Fibroblast of pulmonary artery (primary cell): Measurements from ENCODE around the gene ITGAX.

Experiments
- DNase-seq: peaks from one replicate; pipeline ENCODE4 v3.0.0-alpha.2; 2010; ENCODE audit warnings: low read depth
- H3K4me3 ChIP-seq: replicated peaks from 2 replicates; pipeline ENCODE4 v1.5.1; 2011; ENCODE audit warnings: low read depth, mild to moderate bottlenecking, control low read depth, low read length, moderate library complexity
- TF ChIP-seq, protein P1 (sequence below): IDR thresholded peaks from 2 replicates; pipeline ENCODE4 v1.5.1; 2011; ENCODE audit warnings: mild to moderate bottlenecking, control low read depth, low read length, inconsistent platforms; ENCODE audit errors: missing control alignments

ITGAX gene

DNA sequence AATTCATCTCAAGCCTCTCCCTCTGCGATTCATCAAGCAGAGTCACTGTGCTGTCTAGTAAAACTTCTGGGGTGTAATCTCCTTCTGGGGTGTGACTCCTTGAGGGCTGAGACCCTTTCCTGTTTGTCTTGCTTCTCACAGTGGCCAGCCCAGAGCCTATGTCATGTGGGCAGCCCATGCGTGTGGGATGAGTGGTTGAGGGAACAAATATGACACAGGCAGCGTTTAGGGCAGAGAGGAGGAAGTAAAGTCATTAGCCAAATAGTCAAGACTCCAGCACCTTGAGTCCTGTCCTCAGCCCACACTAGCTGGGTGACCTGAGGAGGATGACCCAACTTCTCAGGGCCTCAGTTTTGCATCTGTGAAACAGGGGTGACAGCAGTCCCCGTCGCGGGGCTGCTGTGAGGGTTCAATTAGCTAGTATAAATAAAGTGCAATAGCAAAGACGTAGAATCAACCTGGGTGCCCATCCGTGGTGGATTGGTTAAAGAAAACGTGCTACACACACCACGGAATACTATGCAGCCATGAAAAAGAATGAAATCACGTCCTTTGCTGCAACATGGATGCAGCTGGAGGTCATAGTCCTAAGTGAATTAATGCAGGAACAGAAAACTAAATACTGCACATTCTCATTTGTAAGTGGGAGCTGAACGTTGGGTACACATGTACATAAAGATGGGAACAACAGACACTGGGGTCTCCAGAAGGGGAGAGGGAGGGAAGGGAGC lies 4.5 kb upstream of the ITGAX start:
- TF ChIP-seq, protein P1, sequence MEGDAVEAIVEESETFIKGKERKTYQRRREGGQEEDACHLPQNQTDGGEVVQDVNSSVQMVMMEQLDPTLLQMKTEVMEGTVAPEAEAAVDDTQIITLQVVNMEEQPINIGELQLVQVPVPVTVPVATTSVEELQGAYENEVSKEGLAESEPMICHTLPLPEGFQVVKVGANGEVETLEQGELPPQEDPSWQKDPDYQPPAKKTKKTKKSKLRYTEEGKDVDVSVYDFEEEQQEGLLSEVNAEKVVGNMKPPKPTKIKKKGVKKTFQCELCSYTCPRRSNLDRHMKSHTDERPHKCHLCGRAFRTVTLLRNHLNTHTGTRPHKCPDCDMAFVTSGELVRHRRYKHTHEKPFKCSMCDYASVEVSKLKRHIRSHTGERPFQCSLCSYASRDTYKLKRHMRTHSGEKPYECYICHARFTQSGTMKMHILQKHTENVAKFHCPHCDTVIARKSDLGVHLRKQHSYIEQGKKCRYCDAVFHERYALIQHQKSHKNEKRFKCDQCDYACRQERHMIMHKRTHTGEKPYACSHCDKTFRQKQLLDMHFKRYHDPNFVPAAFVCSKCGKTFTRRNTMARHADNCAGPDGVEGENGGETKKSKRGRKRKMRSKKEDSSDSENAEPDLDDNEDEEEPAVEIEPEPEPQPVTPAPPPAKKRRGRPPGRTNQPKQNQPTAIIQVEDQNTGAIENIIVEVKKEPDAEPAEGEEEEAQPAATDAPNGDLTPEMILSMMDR, result no peak
- DNase-seq, result no peak

DNA sequence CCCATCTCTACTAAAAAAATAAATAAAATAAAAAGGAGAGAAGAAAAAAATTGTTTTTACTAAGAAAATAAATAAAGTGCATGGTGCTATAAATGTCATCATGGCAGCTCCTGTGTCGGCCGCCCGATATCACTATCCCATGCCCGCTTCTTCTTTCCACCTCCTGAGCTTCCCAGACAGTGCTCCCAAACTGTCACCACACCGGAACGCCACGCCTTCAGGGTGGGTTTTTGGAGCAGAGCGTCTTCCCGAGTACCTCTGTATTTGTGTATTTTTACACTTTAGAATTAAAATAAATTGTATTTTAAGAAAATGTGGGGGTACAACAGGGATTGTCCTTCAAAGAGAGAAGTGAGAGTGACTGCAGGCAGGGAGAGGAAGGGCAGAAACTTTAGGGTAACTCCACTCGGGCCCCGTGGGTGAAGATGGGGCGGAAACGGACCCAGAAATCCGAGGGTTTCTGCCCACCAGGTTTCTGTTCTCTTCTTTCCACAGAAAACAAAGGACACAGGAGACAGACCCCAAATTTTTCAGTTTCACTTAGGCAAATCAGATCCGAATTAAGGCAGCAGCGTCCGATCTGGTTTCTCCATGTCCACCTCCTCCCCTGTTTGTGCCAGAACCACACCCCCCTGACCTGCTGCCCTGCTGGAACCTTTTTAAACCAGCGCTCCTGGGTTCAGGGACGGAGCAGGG lies 3.6 kb upstream of the ITGAX start:
- DNase-seq, result no peak
- TF ChIP-seq, protein P1, result no peak
- no peak overlapping the region for H3K4me3 ChIP-seq

More for the DNA sequence above, 4.5 kb upstream of the ITGAX start:
- H3K4me3 ChIP-seq, result no peak overlapping the region

DNA sequence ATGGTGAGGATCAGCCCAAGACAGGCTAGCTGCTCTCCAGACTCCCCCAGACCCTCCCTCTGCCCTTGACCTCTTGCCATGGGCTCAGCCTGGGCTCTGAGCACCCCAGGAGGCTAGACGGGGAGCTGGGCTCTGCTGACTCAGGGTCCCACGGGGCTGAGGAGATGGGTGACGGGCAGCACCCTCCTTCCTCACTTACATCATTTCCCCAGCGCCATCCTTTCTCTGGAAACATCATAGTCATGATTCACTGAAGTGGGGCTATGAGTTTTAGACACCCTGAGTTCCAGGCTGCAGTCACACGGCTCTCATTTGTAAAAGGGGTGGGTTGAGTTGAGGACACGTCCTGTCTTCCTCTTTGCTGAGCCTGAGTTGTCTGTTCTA lies 3.0 kb upstream of the ITGAX start:
- DNase-seq, result no peak
- TF ChIP-seq, protein P1, result no peak
- H3K4me3 ChIP-seq, result no peak overlapping the region

DNA sequence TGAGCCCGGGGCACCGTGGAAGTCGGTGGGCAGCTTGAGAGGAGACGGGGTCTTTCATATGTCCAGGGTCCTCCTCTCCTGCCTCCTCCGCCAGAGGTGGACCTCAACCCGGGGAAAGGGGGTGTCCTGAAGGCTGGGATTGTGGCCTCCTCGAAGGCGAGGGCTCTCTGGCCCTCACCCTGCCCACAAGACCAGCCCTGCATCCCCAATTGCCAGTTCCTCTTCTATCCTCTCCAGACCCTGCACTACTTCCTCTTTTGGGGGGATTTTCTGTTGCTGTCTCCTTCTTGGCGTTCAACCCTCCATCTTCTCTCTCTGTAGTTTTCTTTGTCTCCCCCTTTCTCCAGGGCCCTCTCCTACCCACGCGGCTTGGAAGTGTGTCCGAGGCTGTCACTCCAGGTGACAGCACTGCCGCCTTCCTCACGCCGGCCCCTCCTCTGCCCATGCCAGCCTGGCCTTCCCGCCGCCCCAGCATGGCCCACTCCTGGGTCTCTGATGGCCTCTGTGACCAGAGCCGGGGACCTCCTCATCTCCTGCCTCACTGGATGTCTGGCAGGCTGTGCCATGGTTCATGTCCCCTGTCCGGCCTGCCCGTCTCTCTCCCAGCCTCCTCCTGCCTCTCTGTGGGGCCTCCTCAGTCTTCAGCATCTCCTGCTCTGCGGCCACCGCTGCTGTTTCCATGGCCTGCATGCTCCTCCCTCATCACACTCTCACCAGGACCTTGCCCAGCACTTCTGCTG lies 2.4 kb upstream of the ITGAX start:
- TF ChIP-seq, protein P1, result no peak
- no peak for DNase-seq
- H3K4me3 ChIP-seq, result no peak overlapping the region

DNA sequence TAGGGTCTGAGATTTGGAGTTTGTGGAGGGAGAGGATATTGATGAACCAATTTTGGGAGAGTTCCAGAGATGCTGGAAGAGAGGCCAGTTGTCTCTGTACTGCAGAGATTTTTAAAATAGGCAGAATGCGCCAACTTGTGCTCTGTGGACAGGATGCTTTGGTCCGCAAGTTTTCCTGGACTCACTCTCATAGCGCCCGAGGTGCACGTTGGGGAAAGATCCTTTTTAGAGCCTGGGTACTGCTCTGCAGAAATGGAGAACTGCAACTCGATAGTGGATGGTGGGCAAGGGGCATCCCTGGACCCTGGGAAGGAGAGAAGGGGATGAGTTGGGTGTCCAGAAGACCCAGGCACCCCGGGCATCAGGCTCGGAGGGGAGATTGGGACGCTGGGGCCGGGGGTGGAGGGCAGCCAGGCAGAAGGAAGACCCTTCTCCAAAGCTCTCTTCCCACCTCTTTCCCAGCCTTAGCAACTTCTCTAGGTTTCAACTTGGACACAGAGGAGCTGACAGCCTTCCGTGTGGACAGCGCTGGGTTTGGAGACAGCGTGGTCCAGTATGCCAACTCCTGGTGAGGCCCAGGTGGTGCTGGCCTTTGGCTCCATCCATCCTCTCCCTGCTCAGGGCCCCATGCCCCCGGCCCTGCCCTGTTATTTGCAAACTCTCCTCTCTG lies 590 bp downstream of the ITGAX start:
- no peak overlapping the region for H3K4me3 ChIP-seq
- TF ChIP-seq, protein P1, result no peak

DNA sequence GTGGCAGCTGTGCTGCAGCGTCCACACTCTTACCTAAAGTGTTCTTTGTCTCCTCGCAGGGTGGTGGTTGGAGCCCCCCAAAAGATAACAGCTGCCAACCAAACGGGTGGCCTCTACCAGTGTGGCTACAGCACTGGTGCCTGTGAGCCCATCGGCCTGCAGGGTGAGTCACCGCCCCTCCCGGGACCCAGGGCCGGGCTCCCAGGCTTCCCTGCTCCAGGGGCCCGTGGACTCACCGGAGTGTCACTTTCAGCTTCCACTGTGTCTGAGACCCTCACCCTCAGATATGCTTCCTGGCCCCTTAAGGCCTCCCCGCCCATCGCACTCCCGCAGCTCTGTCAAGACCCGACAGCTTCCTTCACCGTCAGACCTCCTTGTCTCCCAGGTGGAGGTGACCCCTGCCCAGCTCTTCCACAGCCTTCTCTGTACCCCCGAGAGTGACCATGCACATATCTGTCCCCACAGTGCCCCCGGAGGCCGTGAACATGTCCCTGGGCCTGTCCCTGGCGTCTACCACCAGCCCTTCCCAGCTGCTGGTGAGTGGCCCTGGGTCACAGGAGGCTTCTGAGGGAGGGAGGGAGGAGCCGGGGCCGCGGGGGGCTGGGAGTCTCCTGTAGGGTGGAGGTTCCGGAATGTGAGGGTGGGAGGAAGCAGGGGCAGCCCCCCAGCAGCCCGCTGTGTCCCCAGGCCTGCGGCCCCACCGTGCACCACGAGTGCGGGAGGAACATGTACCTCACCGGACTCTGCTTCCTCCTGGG lies 1.8 kb downstream of the ITGAX start:
- DNase-seq, result no peak
- H3K4me3 ChIP-seq, result no peak overlapping the region
- TF ChIP-seq, protein P1, result no peak

More for the DNA sequence above, 590 bp downstream of the ITGAX start:
- no peak for DNase-seq
